K562 (cell line): ENCODE data around the gene FERMT1. TPM values are rescaled to one million over a fixed set of nuclear protein-coding genes. Genes with fewer than 3 reads are reported as not detected.

Experiments
- ATAC-seq: fragments of 200-7000 bp; cut with Tn5 transposase; 3 replicates; pipeline ENCODE4 v1.9.1; 2020; ENCODE audit warnings: moderate library complexity
- BruUV-seq: library from RNA; stranded (reverse); fragments of 400-500 nt; replicated peaks from 2 replicates; lab custom pipeline; 2021; lab: Mats Ljungman, UMichigan
- CTCF ChIA-PET: fragments of 300-600 bp; formaldehyde crosslinking; extraction: SDS; loops from one replicate; lab custom pipeline; 2021; ENCODE audit warnings: low intra/inter-chr PET ratio; lab: Yijun Ruan, JAX
- POLR2A ChIA-PET: fragments of 300-600, 350-650 bp; sonication (Branson Sonifier 250); formaldehyde crosslinking; extraction: SDS; loops from one replicate; lab custom pipeline; 2021; ENCODE audit warnings: antibody characterized with exemption, inconsistent platforms; lab: Yijun Ruan, JAX
- DNase-seq, 4 experiments: peaks; one replicate each; pipeline versions ENCODE4 v3.0.0 to v3.0.0-alpha.2; 2011 to 2018; ENCODE audit warnings: low spot score in 3 of 4, mixed read lengths in 3 of 4; ENCODE audit errors: extremely low read depth in 1 of 4
- FAIRE-seq: peaks from 2 replicates; lab custom pipeline; 2011; peaks lifted over from hg19 to GRCh38; lab: Jason Lieb, UNC
- H2AFZ ChIP-seq: 2 replicates; pipeline ENCODE4 v1.6.0; 2011; ENCODE audit warnings: low read depth, low read length, control low read depth, inconsistent platforms
- H3K27ac ChIP-seq: fragments of 200-600 bp; 3 replicates; pipeline ENCODE4 v1.8.0; 2011; ENCODE audit warnings: low read depth, mild to moderate bottlenecking, control low read depth, inconsistent platforms, low read length, moderate library complexity, mixed read lengths; ENCODE audit errors: extremely low read depth
- H3K27me3 ChIP-seq, 2 experiments: fragments of 300-600 bp in 1 of 2; 2 replicates in 1 of 2; 3 replicates in 1 of 2; pipeline versions ENCODE4 v1.6.0 to v1.8.0; 2011; ENCODE audit warnings: inconsistent platforms in 2 of 2, low read length in 2 of 2, mild to moderate bottlenecking in 1 of 2, mixed read lengths in 1 of 2, moderate library complexity in 1 of 2; ENCODE audit not compliant: control insufficient read depth in 2 of 2, insufficient read depth in 2 of 2
- H3K36me3 ChIP-seq: fragments of 300-600 bp; 3 replicates; pipeline ENCODE4 v1.8.0; 2011; ENCODE audit warnings: mild to moderate bottlenecking, low read length, inconsistent platforms; ENCODE audit not compliant: control insufficient read depth, insufficient read depth
- H3K4me1 ChIP-seq, 2 experiments: fragments of 200-600 bp in 1 of 2; replicated peaks in 1 of 2; 2 replicates in 1 of 2; 3 replicates in 1 of 2; pipeline versions ENCODE4 v1.5.1 to v1.8.0; 2011; ENCODE audit warnings: inconsistent platforms in 2 of 2, low read length in 2 of 2, mild to moderate bottlenecking in 1 of 2, mixed read lengths in 1 of 2, moderate library complexity in 1 of 2; ENCODE audit not compliant: control insufficient read depth in 2 of 2, insufficient read depth in 2 of 2
- H3K4me2 ChIP-seq: 2 replicates; pipeline ENCODE4 v1.6.1; 2011; ENCODE audit warnings: low read length, control low read depth, inconsistent platforms, mixed read lengths; ENCODE audit not compliant: insufficient read depth
- H3K4me3 ChIP-seq: fragments of 200-600 bp; sonication (generic), shearing (Covaris generic); 2 replicates; pipeline ENCODE4 v1.5.1; 2016; ENCODE audit warnings: control low read depth, inconsistent platforms
- H3K79me2 ChIP-seq: fragments of 200-600 bp; 3 replicates; pipeline ENCODE4 v1.8.0; 2011; ENCODE audit warnings: low read length, inconsistent platforms; ENCODE audit not compliant: control insufficient read depth, insufficient read depth
- H3K9ac ChIP-seq, 2 experiments: 2 replicates each; pipeline versions ENCODE4 v1.6.0 to v1.6.1; 2011; ENCODE audit warnings: low read depth in 2 of 2, low read length in 2 of 2, control low read depth in 1 of 2, inconsistent platforms in 1 of 2, mild to moderate bottlenecking in 1 of 2, mixed read lengths in 1 of 2; ENCODE audit not compliant: insufficient read depth in 1 of 2
- H3K9me1 ChIP-seq: one replicate; pipeline ENCODE4 v1.6.0; 2011; ENCODE audit warnings: inconsistent platforms, mild to moderate bottlenecking, low read length, moderate library complexity; ENCODE audit not compliant: control insufficient read depth, insufficient read depth
- H3K9me3 ChIP-seq: replicated peaks from 2 replicates; pipeline ENCODE4 v1.5.1; 2011; ENCODE audit warnings: low read depth, low read length, inconsistent platforms; ENCODE audit not compliant: control insufficient read depth, insufficient read depth
- H4K20me1 ChIP-seq: replicated peaks from 2 replicates; pipeline ENCODE4 v1.6.1; 2011; ENCODE audit warnings: low read length, inconsistent platforms, mixed read lengths; ENCODE audit not compliant: control insufficient read depth, insufficient read depth
- CAMTA2 ChIP-seq: fragments of 250-450 bp; sonication (Bioruptor Pico); conservative IDR thresholded peaks from 2 replicates; pipeline ENCODE4 v1.5.1; 2022
- CBX2 ChIP-seq: fragments of 200-600 bp; sonication (generic); IDR thresholded peaks from one replicate; pipeline ENCODE4 v1.6.1; 2012; ENCODE audit warnings: mild to moderate bottlenecking, low read length, inconsistent platforms; ENCODE audit not compliant: insufficient read depth, poor library complexity, severe bottlenecking
- EHMT2 ChIP-seq: fragments of 450-650 bp; IDR thresholded peaks from 2 replicates; pipeline ENCODE4 v1.6.1; 2018; ENCODE audit warnings: antibody characterized with exemption
- ETV1 ChIP-seq: fragments of 450-650 bp; conservative IDR thresholded peaks from 2 replicates; pipeline ENCODE4 v1.6.1; 2016; ENCODE audit warnings: missing genetic modification characterization, control low read depth, low read depth, missing compliant biosample characterization
- FIP1L1 ChIP-seq: fragments of 200-400 bp; formaldehyde crosslinking; IDR thresholded peaks from 2 replicates; pipeline ENCODE4 v1.6.1; 2018; ENCODE audit warnings: mild to moderate bottlenecking, low read depth, low read length; ENCODE audit not compliant: poor library complexity, severe bottlenecking
- FOXP4 ChIP-seq: sonication (generic); formaldehyde crosslinking; IDR thresholded peaks from 2 replicates; pipeline ENCODE4 v1.8.0; 2022; ENCODE audit warnings: mild to moderate bottlenecking, missing genetic modification reagents, borderline replicate concordance
- GTF2E2 ChIP-seq: fragments of 200-800 bp; sonication (Bioruptor generic); IDR thresholded peaks from 2 replicates; pipeline ENCODE4 v1.6.1; 2016; ENCODE audit warnings: missing genetic modification characterization, missing compliant biosample characterization
- HDAC1 ChIP-seq, 2 experiments: fragments of 450-650 bp; IDR thresholded peaks; 2 replicates each; pipeline ENCODE4 v1.6.1; 2016 to 2017; ENCODE audit warnings: inconsistent platforms in 1 of 2, mild to moderate bottlenecking in 1 of 2, moderate library complexity in 1 of 2
- JUNB ChIP-seq: fragments of 450-650 bp; formaldehyde crosslinking; conservative IDR thresholded peaks from 2 replicates; pipeline ENCODE4 v1.4.0; 2020; ENCODE audit warnings: mild to moderate bottlenecking
- MCM7 ChIP-seq, 2 experiments: fragments of 450-650 bp; IDR thresholded peaks; 2 replicates each; pipeline ENCODE4 v1.6.1; 2016 to 2018
- MYC ChIP-seq, 2 experiments: fragments of 250-450 bp in 1 of 2; sonication (Bioruptor Pico) in 1 of 2; IDR thresholded peaks; 2 replicates each; pipeline versions ENCODE4 v1.5.1 to v1.6.1; 2012 to 2021; ENCODE audit warnings: low read depth in 2 of 2, borderline replicate concordance in 1 of 2, improper control_type of control experiment in 1 of 2, low read length in 1 of 2, mild to moderate bottlenecking in 1 of 2, moderate library complexity in 1 of 2
- YBX1 ChIP-seq: fragments of 450-650 bp; IDR thresholded peaks from 2 replicates; pipeline ENCODE4 v1.7.1; 2016; ENCODE audit warnings: mild to moderate bottlenecking
- ZNF77 ChIP-seq: fragments of 250-450 bp; sonication (Bioruptor Pico); IDR thresholded peaks from 2 replicates; pipeline ENCODE4 v1.5.0; 2020
- WGBS: fragments of 100-300 bp; shearing (Covaris generic); methylation state at CpG from one replicate; pipeline ENCODE4 v1.1.6; 2016; ENCODE audit warnings: low coverage, mixed read lengths; ENCODE audit not compliant: insufficient coverage; ENCODE audit errors: missing lambda C conversion rate; 5-methylcytosine and 5-hydroxymethylcytosine counted together
- in situ Hi-C: fragments of 300-500 bp; cut with MboI; formaldehyde crosslinking; loops from 4 replicates; pipeline ENCODE4 v1.15.0; 2018; ENCODE audit warnings: inconsistent platforms, mixed read lengths
- intact Hi-C: fragments of 100-400 bp; cut with micrococcal nuclease; formaldehyde crosslinking; loops from 2 replicates; pipeline ENCODE4 v1.14.2; 2022
- polyA plus RNA-seq, 8 experiments: library from polyadenylated mRNA; depleted of rRNA in 4 of 8; stranded (reverse) in 5 of 8; unstranded in 3 of 8; fragments of >200 nt; fragmentation: Nextera tagmentation in 2 of 8; fragmentation: Illumina TruSeq in 1 of 8; extraction: Ambion mirVana in 2 of 8; extraction: Trizol in 1 of 8; gene quantifications; 2 replicates each; pipeline versions ENCODE4 v1.2.1 to v1.2.3, GENCODE V29; 2011 to 2014; ENCODE audit warnings: inconsistent platforms in 1 of 8, missing spikeins in 1 of 8
- total RNA-seq, 7 experiments: library from RNA; depleted of rRNA in 6 of 7; stranded (reverse); fragments of >200 nt in 6 of 7; fragmentation: Illumina TruSeq in 2 of 7; extraction: Trizol in 2 of 7; gene quantifications; 2 replicates each; pipeline versions ENCODE4 v1.2.1 to v1.2.3, GENCODE V29; 2011 to 2021; ENCODE audit warnings: low replicate concordance in 1 of 7

Gene FERMT1
- total and polyA plus RNA-seq, 9 of the 15 experiments (the other 6 are each of a cell fraction or from before 2014, with no cell fraction given): 0.07 TPM; not detected in 8

- ChIA-PET CTCF (no interaction called here), POLR2A (no interaction called here)
- Histone ChIP-seq H3K9ac (no peak overlapping the region), H3K9me1 (no peaks in the 10 kb centered on the region), H3K9me3 (no peaks in the 10 kb centered on the region), H3K36me3 (no peaks in the 10 kb centered on the region), H4K20me1 (no peaks in the 10 kb centered on the region), H3K27me3 (no peaks in the 10 kb centered on the region; a peak in 1 of 5 replicates), H3K27ac (no peak overlapping the region), H3K4me3 (no peak overlapping the region), H2AFZ (no peak overlapping the region), H3K4me1 (no peaks in the 10 kb centered on the region), H3K79me2 (no peaks in the 10 kb centered on the region), H3K4me2 (no peak overlapping the region)
- ATAC-seq (no peak), FAIRE-seq (no peak), DNase-seq (no peak)
- WGBS: 0% methylated on average over 8 of the region's 8 CpGs
- intact Hi-C loops (no loop called here), in situ Hi-C loops (no loop called here)
- BruUV-seq: no TSS peak
- no peak for TF ChIP-seq CAMTA2 (CRISPR knock-in tag)
- no peak for TF ChIP-seq YBX1
- no peak for TF ChIP-seq GTF2E2 (tag)
- TF ChIP-seq FOXP4: no peak
- no peak for TF ChIP-seq CBX2
- TF ChIP-seq JUNB: no peak
- no peak for TF ChIP-seq MCM7 (IDR thresholded peaks at IDR 0.05)
- no peak for TF ChIP-seq MYC (IDR thresholded peaks at IDR 0.05; ENCODE audit: low read depth, low read length)
- no peak for TF ChIP-seq MYC (CRISPR knock-in tag; IDR thresholded peaks at IDR 0.05; ENCODE audit: borderline replicate concordance, low read depth)
- no peak for TF ChIP-seq EHMT2
- TF ChIP-seq ETV1 (tag): no peak
- TF ChIP-seq ZNF77 (CRISPR knock-in tag): no peak
- no peak for TF ChIP-seq FIP1L1
- TF ChIP-seq HDAC1 (IDR thresholded peaks at IDR 0.05): no peak
Observed at GRCh38 chr20:6134592-6134991, 11.8 kb upstream of the FERMT1 start.
